Neural crest cell (in vitro differentiated cells): ENCODE results near the gene LMO3. TPM values are rescaled to one million over a fixed set of nuclear protein-coding genes. Genes with fewer than 3 reads are reported as not detected.

Experiments used
- DNase-seq: peaks from one replicate; pipeline ENCODE4 v3.0.0; 2021; ENCODE audit warnings: low read depth, mixed read lengths, low spot score
- H3K27ac Mint-ChIP-seq: one replicate; pipeline ENCODE4 v1.8.0; 2021; ENCODE audit warnings: mild to moderate bottlenecking, mixed read lengths; ENCODE audit not compliant: unreplicated experiment
- H3K27me3 Mint-ChIP-seq: 2 replicates; pipeline ENCODE4 v1.8.0; 2021; ENCODE audit warnings: low read depth, mild to moderate bottlenecking, mixed read lengths
- H3K36me3 Mint-ChIP-seq: 2 replicates; pipeline ENCODE4 v1.8.0; 2021; ENCODE audit warnings: low read depth, mild to moderate bottlenecking, mixed read lengths
- H3K4me1 Mint-ChIP-seq: 2 replicates; pipeline ENCODE4 v1.8.0; 2021; ENCODE audit warnings: mixed read lengths
- H3K4me3 Mint-ChIP-seq: one replicate; pipeline ENCODE4 v1.8.0; 2021; ENCODE audit warnings: mild to moderate bottlenecking, mixed read lengths
- H3K9me3 Mint-ChIP-seq: 2 replicates; pipeline ENCODE4 v1.8.0; 2021; ENCODE audit warnings: mixed read lengths
- CTCF ChIP-seq: fragments of 200-600 bp; sonication (generic); conservative IDR thresholded peaks from 2 replicates; pipeline ENCODE4 v1.5.0; 2021; ENCODE audit warnings: antibody characterized with exemption, mild to moderate bottlenecking
- total RNA-seq: library from RNA; stranded (reverse); gene quantifications from 2 replicates; pipeline ENCODE4 v1.2.1, GENCODE V29; 2021

Gene LMO3
- total RNA-seq, 1 donor from 2014 or later = 26.5 TPM

- no peak overlapping the region for H3K27ac Mint-ChIP-seq
- H3K4me3 Mint-ChIP-seq = no peak overlapping the region
- TF ChIP-seq CTCF = no peak
- H3K27me3 Mint-ChIP-seq = no peaks in the 10 kb centered on the region
- no peak for DNase-seq
- H3K36me3 Mint-ChIP-seq = peaks cover 16% of the 10 kb centered on the region
- H3K4me1 Mint-ChIP-seq = no peaks in the 10 kb centered on the region
- H3K9me3 Mint-ChIP-seq = no peaks in the 10 kb centered on the region
These were observed 18.4 kb downstream of the LMO3 start for GRCh38 chr12:16587514-16587913.

GRCh38 chr12:16587110-16587453 is 18.9 kb downstream of the LMO3 start:
- no peak for DNase-seq
- TF ChIP-seq CTCF = no peak
- Mint-ChIP-seq H3K36me3 (peaks cover 20% of the 10 kb centered on the region), H3K4me1 (no peaks in the 10 kb centered on the region), H3K4me3 (no peak overlapping the region), H3K27me3 (no peaks in the 10 kb centered on the region), H3K27ac (no peak overlapping the region), H3K9me3 (peaks cover 4% of the 10 kb centered on the region)

- H3K27ac Mint-ChIP-seq = no peak overlapping the region
- H3K36me3 Mint-ChIP-seq = peaks cover 22% of the 10 kb centered on the region
- no peaks in the 10 kb centered on the region for H3K4me1 Mint-ChIP-seq
- H3K4me3 Mint-ChIP-seq = no peak overlapping the region
- peaks cover 5% of the 10 kb centered on the region for H3K9me3 Mint-ChIP-seq
- no peak for DNase-seq
- H3K27me3 Mint-ChIP-seq = no peaks in the 10 kb centered on the region
- TF ChIP-seq CTCF = no peak
These were observed 19.4 kb downstream of the LMO3 start for GRCh38 chr12:16586350-16587109.

GRCh38 chr12:16585781-16586180 is 20.2 kb downstream of the LMO3 start:
- Mint-ChIP-seq H3K36me3 (peaks cover 20% of the 10 kb centered on the region), H3K27ac (no peak overlapping the region), H3K27me3 (no peaks in the 10 kb centered on the region), H3K4me1 (no peaks in the 10 kb centered on the region), H3K4me3 (no peak overlapping the region), H3K9me3 (peaks cover 5% of the 10 kb centered on the region)
- no peak for TF ChIP-seq CTCF
- DNase-seq = no peak

GRCh38 chr12:16583969-16584745 is 21.8 kb downstream of the LMO3 start:
- Mint-ChIP-seq H3K27ac (no peak overlapping the region), H3K9me3 (peaks cover 5% of the 10 kb centered on the region), H3K4me3 (no peak overlapping the region), H3K4me1 (no peaks in the 10 kb centered on the region), H3K36me3 (peaks cover 20% of the 10 kb centered on the region), H3K27me3 (no peaks in the 10 kb centered on the region)
- TF ChIP-seq CTCF = no peak
- DNase-seq = no peak
